SK-N-SH (cell line): ENCODE data around the gene SURF6. TPM values are rescaled to one million over a fixed set of nuclear protein-coding genes. Genes with fewer than 3 reads are reported as not detected.

Source experiments
- CTCF ChIA-PET: fragments of 300-600, 350-600 bp; formaldehyde crosslinking; extraction: SDS; loops from one replicate; lab custom pipeline; 2021; lab: Yijun Ruan, JAX
- POLR2A ChIA-PET: fragments of 350-600 bp; sonication (Branson Sonifier 250); formaldehyde crosslinking; extraction: SDS; loops from one replicate; lab custom pipeline; 2020; ENCODE audit warnings: antibody characterized with exemption, inconsistent platforms; lab: Yijun Ruan, JAX
- DNase-seq: peaks from one replicate; pipeline ENCODE4 v3.0.0; 2012
- H2AFZ ChIP-seq: fragments of 200-600 bp; sonication (generic); 2 replicates; pipeline ENCODE4 v1.8.1; 2016; ENCODE audit warnings: antibody characterized with exemption, mild to moderate bottlenecking, low read depth
- H3F3A ChIP-seq: fragments of 200-600 bp; sonication (generic); replicated peaks from 2 replicates; pipeline ENCODE3; 2016; ENCODE audit warnings: antibody characterized with exemption, mild to moderate bottlenecking; ENCODE audit not compliant: insufficient read depth
- H3K27ac ChIP-seq, 2 experiments: fragments of 200-500 bp in 1 of 2; fragments of 200-600 bp in 1 of 2; sonication (Bioruptor generic) in 1 of 2; sonication (generic), shearing (Covaris generic) in 1 of 2; 2 replicates each; pipeline versions ENCODE4 v1.5.1 to v1.6.1; 2014 to 2016; ENCODE audit warnings: low read depth in 2 of 2, inconsistent platforms in 1 of 2, low read length in 1 of 2, mild to moderate bottlenecking in 1 of 2, mixed read lengths in 1 of 2
- H3K27me3 ChIP-seq: fragments of 200-600 bp; sonication (generic), shearing (Covaris generic); 2 replicates; pipeline ENCODE4 v1.6.1; 2016; ENCODE audit warnings: mixed run types; ENCODE audit not compliant: insufficient read depth
- H3K36me3 ChIP-seq, 2 experiments: fragments of 200-500 bp in 1 of 2; fragments of 200-600 bp in 1 of 2; sonication (Bioruptor generic) in 1 of 2; sonication (generic) in 1 of 2; replicated peaks in 1 of 2; 2 replicates each; pipeline versions ENCODE3 to v1.5.1; 2014 to 2016; ENCODE audit warnings: low read length in 1 of 2, mild to moderate bottlenecking in 1 of 2; ENCODE audit not compliant: insufficient read depth in 2 of 2, control insufficient read depth in 1 of 2
- H3K4me1 ChIP-seq, 2 experiments: fragments of 200-500 bp in 1 of 2; fragments of 200-600 bp in 1 of 2; sonication (Bioruptor generic) in 1 of 2; sonication (generic), shearing (Covaris generic) in 1 of 2; 2 replicates each; pipeline versions ENCODE4 v1.5.1 to v1.6.1; 2014 to 2016; ENCODE audit warnings: low read depth in 1 of 2, low read length in 1 of 2, mixed run types in 1 of 2; ENCODE audit not compliant: insufficient read depth in 2 of 2, control insufficient read depth in 1 of 2
- H3K4me2 ChIP-seq: fragments of 200-600 bp; sonication (generic), shearing (Covaris generic); 2 replicates; pipeline ENCODE4 v1.6.1; 2017; ENCODE audit warnings: mixed run types
- H3K4me3 ChIP-seq, 2 experiments: fragments of 200-500 bp in 1 of 2; fragments of 200-600 bp in 1 of 2; sonication (Bioruptor generic) in 1 of 2; sonication (generic), shearing (Covaris generic) in 1 of 2; 2 replicates each; pipeline versions ENCODE4 v1.5.1 to v1.8.1; 2014 to 2016; ENCODE audit warnings: low read depth in 2 of 2, inconsistent platforms in 1 of 2, low read length in 1 of 2, mild to moderate bottlenecking in 1 of 2, mixed read lengths in 1 of 2, moderate library complexity in 1 of 2
- H3K79me2 ChIP-seq: fragments of 200-600 bp; sonication (generic); 2 replicates; pipeline ENCODE4 v1.8.1; 2017; ENCODE audit warnings: mild to moderate bottlenecking; ENCODE audit not compliant: insufficient read depth
- H3K9ac ChIP-seq: fragments of 200-600 bp; sonication (generic); 2 replicates; pipeline ENCODE4 v1.6.1; 2017; ENCODE audit warnings: mixed run types
- H3K9me2 ChIP-seq: fragments of 200-600 bp; sonication (generic); 2 replicates; pipeline ENCODE4 v1.6.1; 2017; ENCODE audit warnings: mixed run types
- H3K9me3 ChIP-seq: fragments of 200-600 bp; sonication (generic); 2 replicates; pipeline ENCODE4 v1.6.1; 2017; ENCODE audit warnings: mixed run types, mild to moderate bottlenecking, moderate library complexity
- H4K20me1 ChIP-seq: fragments of 200-600 bp; sonication (generic); 2 replicates; pipeline ENCODE4 v1.6.1; 2017; ENCODE audit warnings: mild to moderate bottlenecking, mixed run types; ENCODE audit not compliant: insufficient read depth
- EP300 ChIP-seq, 2 experiments: IDR thresholded peaks; 2 replicates each; pipeline versions ENCODE4 v1.4.0 to v1.6.1; 2012; ENCODE audit warnings: borderline replicate concordance in 1 of 2, low read depth in 1 of 2, low read length in 1 of 2
- EZH2phosphoT487 ChIP-seq: fragments of 200-600 bp; sonication (generic); IDR thresholded peaks from 2 replicates; pipeline ENCODE4 v1.6.1; 2017; ENCODE audit warnings: low read depth, mixed run types, mild to moderate bottlenecking, antibody characterized with exemption, moderate library complexity, borderline replicate concordance
- FOXJ3 ChIP-seq: sonication (generic); formaldehyde crosslinking; IDR thresholded peaks from 2 replicates; pipeline ENCODE4 v1.5.1; 2020; ENCODE audit warnings: mild to moderate bottlenecking, missing genetic modification reagents
- GABPA ChIP-seq: IDR thresholded peaks from 2 replicates; pipeline ENCODE4 v1.4.0; 2012; ENCODE audit warnings: low read depth, mild to moderate bottlenecking
- GATA2 ChIP-seq: sonication (generic); formaldehyde crosslinking; IDR thresholded peaks from 2 replicates; pipeline ENCODE4 v1.5.0; 2020; ENCODE audit warnings: mild to moderate bottlenecking, missing genetic modification reagents
- MEF2A ChIP-seq: IDR thresholded peaks from 2 replicates; pipeline ENCODE4 v1.4.0; 2012; ENCODE audit warnings: low read depth, borderline replicate concordance
- RCOR1 ChIP-seq: fragments of 150-350 bp; IDR thresholded peaks from 2 replicates; pipeline ENCODE4 v1.6.1; 2017; ENCODE audit warnings: antibody characterized with exemption, low read length
- RFX5 ChIP-seq: IDR thresholded peaks from 2 replicates; pipeline ENCODE4 v1.6.1; 2012; ENCODE audit warnings: mild to moderate bottlenecking, improper control_type of control experiment, low read length
- RXRA ChIP-seq: IDR thresholded peaks from 2 replicates; pipeline ENCODE4 v1.4.0; 2012; ENCODE audit warnings: low read depth, mild to moderate bottlenecking, borderline replicate concordance
- SIN3A ChIP-seq: IDR thresholded peaks from 2 replicates; pipeline ENCODE4 v1.6.1; 2012; ENCODE audit warnings: low read depth, mild to moderate bottlenecking, low read length, moderate library complexity, borderline replicate concordance
- SMC3 ChIP-seq: IDR thresholded peaks from 2 replicates; pipeline ENCODE4 v1.6.1; 2012; ENCODE audit warnings: low read depth, low read length, improper control_type of control experiment
- TCF12 ChIP-seq: IDR thresholded peaks from 2 replicates; pipeline ENCODE4 v1.4.0; 2012
- TEAD4 ChIP-seq: IDR thresholded peaks from 2 replicates; pipeline ENCODE4 v1.4.0; 2012; ENCODE audit warnings: mild to moderate bottlenecking, borderline replicate concordance; ENCODE audit not compliant: insufficient read depth
- YY1 ChIP-seq: IDR thresholded peaks from 2 replicates; pipeline ENCODE4 v1.4.0; 2012; ENCODE audit warnings: low read depth, mild to moderate bottlenecking
- WGBS: methylation state at CpG from one replicate; pipeline ENCODE4 v1.1.6; 2017; ENCODE audit warnings: low lambda C conversion rate; 5-methylcytosine and 5-hydroxymethylcytosine counted together
- polyA plus RNA-seq, 3 experiments: library from polyadenylated mRNA; depleted of rRNA; stranded (reverse); fragments of >200 nt; gene quantifications; 2 replicates each; pipeline ENCODE4 v1.2.3, GENCODE V29; 2012
- TF ChIP-seq, protein P1 (sequence below): IDR thresholded peaks from 2 replicates; pipeline ENCODE4 v1.6.1; 2012; ENCODE audit warnings: mild to moderate bottlenecking, low read depth, low read length, moderate library complexity
- TF ChIP-seq, protein P2 (sequence below): fragments of 150-350 bp; IDR thresholded peaks from 2 replicates; pipeline ENCODE4 v1.6.1; 2017; ENCODE audit warnings: antibody characterized with exemption, low read length, low read depth, borderline replicate concordance
- TF ChIP-seq, protein P3 (sequence below): IDR thresholded peaks from 2 replicates; pipeline ENCODE4; 2012

Gene SURF6
- polyA plus RNA-seq, 1 of the 3 experiments (the other 2 are of a cell fraction): 44.5 TPM

DNA sequence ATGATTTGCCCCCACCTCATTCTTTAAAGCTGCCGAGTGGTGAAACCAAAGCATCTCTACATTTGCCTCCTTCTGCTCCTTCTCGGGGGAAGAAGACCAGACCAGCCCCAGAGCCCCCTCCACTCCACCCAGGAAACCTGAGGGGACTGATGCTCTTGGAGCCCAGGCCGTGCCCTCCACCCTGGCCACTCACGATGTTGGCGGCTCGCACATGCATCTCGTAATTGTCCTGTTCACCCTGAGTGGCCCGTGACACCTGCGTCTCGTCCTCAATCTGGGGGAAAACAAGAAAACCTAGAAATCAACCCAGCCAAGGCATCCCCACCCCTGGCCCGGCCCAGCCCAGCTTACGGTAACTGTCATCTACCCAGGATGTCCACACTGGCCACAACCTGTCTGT, 9.0 kb upstream of the SURF6 start:
- Histone ChIP-seq H3K4me3 (no peak overlapping the region), H3K36me3 (peaks cover 28 to 68% of the 10 kb centered on the region in 2 experiments)
- POLR2A ChIA-PET: no interaction called here

DNA sequence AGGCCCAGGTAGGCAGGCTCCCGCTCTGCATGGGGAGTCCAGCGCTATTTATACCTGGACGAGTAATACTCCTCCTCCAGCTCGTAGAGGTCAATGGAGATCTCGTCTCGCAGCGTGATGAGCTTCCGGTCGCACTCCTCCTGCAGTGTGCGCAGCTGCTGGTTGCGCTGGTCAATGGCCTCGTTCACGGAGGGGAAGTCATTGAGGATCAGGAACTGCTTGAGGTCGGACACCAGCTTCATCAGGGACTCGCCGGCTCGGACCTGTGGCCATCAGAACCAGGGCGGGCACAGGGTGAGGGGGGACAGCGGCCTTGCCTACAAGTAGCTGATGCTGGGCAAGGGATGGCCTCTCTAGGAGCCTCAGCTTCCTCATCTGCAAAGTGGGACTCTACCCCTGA, 8.1 kb upstream of the SURF6 start:
- H2AFZ ChIP-seq: no peak overlapping the region
- 96% methylated on average over 18 of the region's 19 CpGs for WGBS
- POLR2A ChIA-PET: no interaction called here
- H3K4me1 ChIP-seq: peaks cover 0 to 13% of the 10 kb centered on the region in 2 experiments; a peak in 1 of 4 replicates
- peaks cover 36% of the 10 kb centered on the region for H3K79me2 ChIP-seq
- H3K4me2 ChIP-seq: no peak overlapping the region
- peaks cover 14% of the 10 kb centered on the region for H4K20me1 ChIP-seq
- H3K4me3 ChIP-seq: no peak overlapping the region
- no peak overlapping the region for H3K27ac ChIP-seq
- no peak overlapping the region for H3K9ac ChIP-seq
- H3K9me3 ChIP-seq: no peaks in the 10 kb centered on the region
- H3F3A ChIP-seq: no peaks in the 10 kb centered on the region
- H3K36me3 ChIP-seq: peaks cover 20 to 67% of the 10 kb centered on the region in 2 experiments
- CTCF ChIA-PET: interaction anchor here (0.8 to 1.7 kb wide), 5 partner anchors 11 to 158 kb away, joined by 3 to 5 read pairs (median 4); no protein-coding TSS in a partner anchor
- DNase-seq: no peak
- H3K27me3 ChIP-seq: no peaks in the 10 kb centered on the region
- no peaks in the 10 kb centered on the region for H3K9me2 ChIP-seq
- TF ChIP-seq GATA2 (CRISPR knock-in tag) (no peak), RCOR1 (no peak), GABPA (no peak), TCF12 (no peak), MEF2A (no peak), EP300 (IDR thresholded peaks at IDR 0.05; ENCODE audit: borderline replicate concordance in 1 of 2, low read depth in 1 of 2, low read length in 1 of 2) (no peak), TEAD4 (no peak), FOXJ3 (CRISPR knock-in tag) (no peak), YY1 (no peak), SMC3 (no peak)
- TF ChIP-seq, protein P1, sequence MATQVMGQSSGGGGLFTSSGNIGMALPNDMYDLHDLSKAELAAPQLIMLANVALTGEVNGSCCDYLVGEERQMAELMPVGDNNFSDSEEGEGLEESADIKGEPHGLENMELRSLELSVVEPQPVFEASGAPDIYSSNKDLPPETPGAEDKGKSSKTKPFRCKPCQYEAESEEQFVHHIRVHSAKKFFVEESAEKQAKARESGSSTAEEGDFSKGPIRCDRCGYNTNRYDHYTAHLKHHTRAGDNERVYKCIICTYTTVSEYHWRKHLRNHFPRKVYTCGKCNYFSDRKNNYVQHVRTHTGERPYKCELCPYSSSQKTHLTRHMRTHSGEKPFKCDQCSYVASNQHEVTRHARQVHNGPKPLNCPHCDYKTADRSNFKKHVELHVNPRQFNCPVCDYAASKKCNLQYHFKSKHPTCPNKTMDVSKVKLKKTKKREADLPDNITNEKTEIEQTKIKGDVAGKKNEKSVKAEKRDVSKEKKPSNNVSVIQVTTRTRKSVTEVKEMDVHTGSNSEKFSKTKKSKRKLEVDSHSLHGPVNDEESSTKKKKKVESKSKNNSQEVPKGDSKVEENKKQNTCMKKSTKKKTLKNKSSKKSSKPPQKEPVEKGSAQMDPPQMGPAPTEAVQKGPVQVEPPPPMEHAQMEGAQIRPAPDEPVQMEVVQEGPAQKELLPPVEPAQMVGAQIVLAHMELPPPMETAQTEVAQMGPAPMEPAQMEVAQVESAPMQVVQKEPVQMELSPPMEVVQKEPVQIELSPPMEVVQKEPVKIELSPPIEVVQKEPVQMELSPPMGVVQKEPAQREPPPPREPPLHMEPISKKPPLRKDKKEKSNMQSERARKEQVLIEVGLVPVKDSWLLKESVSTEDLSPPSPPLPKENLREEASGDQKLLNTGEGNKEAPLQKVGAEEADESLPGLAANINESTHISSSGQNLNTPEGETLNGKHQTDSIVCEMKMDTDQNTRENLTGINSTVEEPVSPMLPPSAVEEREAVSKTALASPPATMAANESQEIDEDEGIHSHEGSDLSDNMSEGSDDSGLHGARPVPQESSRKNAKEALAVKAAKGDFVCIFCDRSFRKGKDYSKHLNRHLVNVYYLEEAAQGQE: no peak
- TF ChIP-seq, protein P2, sequence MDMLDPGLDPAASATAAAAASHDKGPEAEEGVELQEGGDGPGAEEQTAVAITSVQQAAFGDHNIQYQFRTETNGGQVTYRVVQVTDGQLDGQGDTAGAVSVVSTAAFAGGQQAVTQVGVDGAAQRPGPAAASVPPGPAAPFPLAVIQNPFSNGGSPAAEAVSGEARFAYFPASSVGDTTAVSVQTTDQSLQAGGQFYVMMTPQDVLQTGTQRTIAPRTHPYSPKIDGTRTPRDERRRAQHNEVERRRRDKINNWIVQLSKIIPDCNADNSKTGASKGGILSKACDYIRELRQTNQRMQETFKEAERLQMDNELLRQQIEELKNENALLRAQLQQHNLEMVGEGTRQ: no peak

More for the DNA sequence above, 9.0 kb upstream of the SURF6 start:
- DNase-seq: no peak
- Histone ChIP-seq H4K20me1 (peaks cover 23% of the 10 kb centered on the region), H3K27ac (no peak overlapping the region)
- WGBS: 97% methylated on average over 12 of the region's 12 CpGs
- TF ChIP-seq TCF12 (no peak), RXRA (no peak), EZH2phosphoT487 (no peak), RFX5 (no peak), SIN3A (no peak)
- TF ChIP-seq, protein P1: no peak
- TF ChIP-seq, protein P3, sequence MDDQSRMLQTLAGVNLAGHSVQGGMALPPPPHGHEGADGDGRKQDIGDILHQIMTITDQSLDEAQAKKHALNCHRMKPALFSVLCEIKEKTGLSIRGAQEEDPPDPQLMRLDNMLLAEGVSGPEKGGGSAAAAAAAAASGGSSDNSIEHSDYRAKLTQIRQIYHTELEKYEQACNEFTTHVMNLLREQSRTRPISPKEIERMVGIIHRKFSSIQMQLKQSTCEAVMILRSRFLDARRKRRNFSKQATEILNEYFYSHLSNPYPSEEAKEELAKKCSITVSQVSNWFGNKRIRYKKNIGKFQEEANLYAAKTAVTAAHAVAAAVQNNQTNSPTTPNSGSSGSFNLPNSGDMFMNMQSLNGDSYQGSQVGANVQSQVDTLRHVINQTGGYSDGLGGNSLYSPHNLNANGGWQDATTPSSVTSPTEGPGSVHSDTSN: no peak
- TF ChIP-seq, all 33 proteins: peak for 0
- H3K4me1 ChIP-seq: peaks cover 6 to 21% of the 10 kb centered on the region in 2 experiments; a peak in 2 of 4 replicates
- CTCF ChIA-PET: interaction anchor here (1.1 kb wide), 1 partner anchor 25 kb away, joined by 3 read pairs; no protein-coding TSS in a partner anchor
- no peak overlapping the region for H3K9ac ChIP-seq
- H3K9me3 ChIP-seq: no peaks in the 10 kb centered on the region
- H2AFZ ChIP-seq: no peak overlapping the region
- H3F3A ChIP-seq: peaks cover 6% of the 10 kb centered on the region
- H3K27me3 ChIP-seq: no peaks in the 10 kb centered on the region
- H3K4me2 ChIP-seq: no peak overlapping the region
- H3K9me2 ChIP-seq: no peaks in the 10 kb centered on the region
- peaks cover 45% of the 10 kb centered on the region for H3K79me2 ChIP-seq
